HG03565 (cell line): Measurements from ENCODE around the gene TBRG4.

ENCODE experiments used
- ATAC-seq: cut with Tn5 transposase; IDR thresholded peaks from one replicate; pipeline ENCODE4 v1.9.1; 2021; ENCODE audit warnings: mild to moderate bottlenecking, moderate library complexity; ENCODE audit not compliant: unreplicated experiment

Gene TBRG4

GRCh38 chr7:45060295-45060694, 51.2 kb downstream of the TBRG4 start:
- ATAC-seq = no peak

- no peak for ATAC-seq
These were observed 53.6 kb downstream of the TBRG4 start for GRCh38 chr7:45057878-45058277.

- no peak for ATAC-seq
These were observed 55.8 kb downstream of the TBRG4 start for GRCh38 chr7:45055594-45056219.

- no peak for ATAC-seq
These were observed 56.5 kb downstream of the TBRG4 start for GRCh38 chr7:45055016-45055415.

- no peak for ATAC-seq
These were observed 57.1 kb downstream of the TBRG4 start for GRCh38 chr7:45054442-45054841.

GRCh38 chr7:45053941-45054340, 57.6 kb downstream of the TBRG4 start:
- no peak for ATAC-seq

GRCh38 chr7:45053401-45053800, 58.1 kb downstream of the TBRG4 start:
- no peak for ATAC-seq

- ATAC-seq = no peak
These were observed 59.5 kb downstream of the TBRG4 start for GRCh38 chr7:45052011-45052410.

GRCh38 chr7:45050198-45050597, 61.3 kb downstream of the TBRG4 start:
- ATAC-seq = no peak
